DMS53 treated with DMSO at 0.1 percent for 48 hours (cell line): ENCODE results near the gene DCAF7.

Experiments
- DNase-seq: peaks from one replicate; lab custom pipeline; 2025; ENCODE audit not compliant: unreplicated experiment; lab: John Stamatoyannopoulos, UW

DCAF7 gene

GRCh38 chr17:63524051-63524450, 26.2 kb upstream of the DCAF7 start:
- no peak for DNase-seq

DNA sequence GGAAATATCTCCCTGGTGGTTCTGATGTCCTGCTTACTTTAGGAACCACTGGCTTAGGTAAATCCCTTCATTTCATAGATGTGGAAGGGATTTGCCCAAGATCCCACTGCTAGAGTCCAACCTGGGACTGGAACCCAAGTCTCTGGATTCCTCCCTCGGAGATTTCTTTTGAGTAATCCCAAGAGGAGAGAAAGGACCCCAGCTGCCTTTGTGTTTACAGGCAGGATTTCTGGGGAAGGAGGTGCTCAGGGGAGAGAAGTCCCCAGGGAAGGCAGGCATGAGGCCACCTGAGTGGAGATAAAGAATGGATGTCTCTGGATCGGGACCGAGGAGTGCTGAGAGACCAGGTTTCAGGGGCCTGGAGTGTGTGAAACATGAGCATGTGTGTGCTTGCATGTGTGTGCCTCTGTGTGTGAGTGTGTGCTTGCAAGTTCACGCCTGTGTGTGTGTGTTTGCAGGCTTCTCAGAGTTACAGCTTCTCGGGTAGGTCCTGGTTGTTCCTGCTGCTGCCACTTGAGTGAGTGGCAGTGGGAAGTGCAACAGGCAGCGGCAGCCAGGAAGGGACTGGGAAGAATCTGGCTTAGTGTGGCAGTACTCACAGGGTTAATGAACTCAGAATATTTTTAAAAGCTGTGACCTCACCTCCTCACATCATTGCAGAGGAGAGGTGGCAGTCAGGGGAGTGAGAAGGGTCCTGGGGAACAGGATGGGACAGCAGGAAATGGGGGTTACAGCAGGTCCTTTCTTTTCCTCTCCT, 24.9 kb upstream of the DCAF7 start:
- no peak for DNase-seq

GRCh38 chr17:63526861-63527260, 23.4 kb upstream of the DCAF7 start:
- DNase-seq, result no peak

GRCh38 chr17:63528183-63528582, 22.1 kb upstream of the DCAF7 start:
- no peak for DNase-seq

- DNase-seq, result no peak
Observed at GRCh38 chr17:63529711-63530556, 20.3 kb upstream of the DCAF7 start.

- no peak for DNase-seq
Observed at GRCh38 chr17:63530557-63531021, 19.7 kb upstream of the DCAF7 start.

GRCh38 chr17:63531022-63531965, 19.0 kb upstream of the DCAF7 start:
- no peak for DNase-seq

GRCh38 chr17:63533433-63534077, 16.7 kb upstream of the DCAF7 start:
- DNase-seq, result no peak

- no peak for DNase-seq
Observed at GRCh38 chr17:63534078-63534570, 16.2 kb upstream of the DCAF7 start.

DNA sequence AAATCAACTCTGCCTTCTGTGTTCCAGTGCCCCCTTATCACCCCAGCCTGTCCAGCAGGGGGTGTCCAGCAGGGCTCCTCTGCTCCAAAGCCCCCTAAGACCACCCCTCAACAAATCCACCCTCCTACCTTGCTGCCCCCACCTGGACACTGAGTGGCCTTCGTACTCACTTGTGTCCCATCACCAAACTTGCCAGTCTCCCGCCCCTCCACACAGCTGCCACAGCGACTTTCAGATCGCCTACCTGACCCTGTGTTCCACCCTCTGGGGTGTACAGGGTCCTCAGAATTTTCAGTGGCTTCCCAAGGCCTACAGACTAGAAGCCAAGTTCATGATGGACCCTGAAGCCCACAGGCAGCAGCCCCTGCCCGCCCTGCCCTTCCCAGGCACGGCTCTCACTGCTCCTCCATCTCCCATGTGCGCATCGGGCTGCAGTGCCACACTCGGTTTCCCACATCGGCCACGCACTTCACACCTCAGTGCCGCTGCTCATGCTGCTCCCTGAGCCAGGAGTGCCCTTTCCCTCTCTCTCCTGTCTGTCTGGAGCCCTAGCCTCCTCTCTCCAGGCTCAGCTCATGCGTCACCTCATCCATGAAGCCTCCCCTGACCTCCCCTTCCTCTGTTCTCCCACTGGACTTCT, 15.3 kb upstream of the DCAF7 start:
- DNase-seq, result no peak

GRCh38 chr17:63535640-63536039, 14.6 kb upstream of the DCAF7 start:
- no peak for DNase-seq

GRCh38 chr17:63537001-63537400, 13.3 kb upstream of the DCAF7 start:
- no peak for DNase-seq

DNA sequence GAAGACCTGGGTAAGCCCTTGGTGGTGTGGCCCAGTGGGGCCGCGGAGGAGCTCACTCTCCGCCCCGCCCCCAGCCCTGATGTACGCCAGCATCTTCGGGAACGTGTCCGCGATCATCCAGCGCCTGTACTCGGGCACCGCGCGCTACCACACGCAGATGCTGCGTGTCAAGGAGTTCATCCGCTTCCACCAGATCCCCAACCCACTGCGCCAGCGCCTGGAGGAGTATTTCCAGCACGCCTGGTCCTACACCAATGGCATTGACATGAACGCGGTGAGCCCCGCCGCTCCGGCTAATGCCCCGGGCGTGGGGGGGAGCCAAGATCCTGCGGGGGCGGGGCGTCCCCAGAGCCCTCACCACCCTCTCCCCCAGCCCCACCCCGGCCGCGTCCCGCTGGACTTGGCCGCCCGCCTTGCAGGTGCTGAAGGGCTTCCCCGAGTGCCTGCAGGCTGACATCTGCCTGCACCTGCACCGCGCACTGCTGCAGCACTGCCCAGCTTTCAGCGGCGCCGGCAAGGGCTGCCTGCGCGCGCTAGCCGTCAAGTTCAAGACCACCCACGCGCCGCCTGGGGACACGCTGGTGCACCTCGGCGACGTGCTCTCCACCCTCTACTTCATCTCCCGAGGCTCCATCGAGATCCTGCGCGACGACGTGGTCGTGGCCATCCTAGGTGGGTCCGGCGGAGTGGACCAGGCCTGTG, 12.1 kb upstream of the DCAF7 start:
- no peak for DNase-seq

DNA sequence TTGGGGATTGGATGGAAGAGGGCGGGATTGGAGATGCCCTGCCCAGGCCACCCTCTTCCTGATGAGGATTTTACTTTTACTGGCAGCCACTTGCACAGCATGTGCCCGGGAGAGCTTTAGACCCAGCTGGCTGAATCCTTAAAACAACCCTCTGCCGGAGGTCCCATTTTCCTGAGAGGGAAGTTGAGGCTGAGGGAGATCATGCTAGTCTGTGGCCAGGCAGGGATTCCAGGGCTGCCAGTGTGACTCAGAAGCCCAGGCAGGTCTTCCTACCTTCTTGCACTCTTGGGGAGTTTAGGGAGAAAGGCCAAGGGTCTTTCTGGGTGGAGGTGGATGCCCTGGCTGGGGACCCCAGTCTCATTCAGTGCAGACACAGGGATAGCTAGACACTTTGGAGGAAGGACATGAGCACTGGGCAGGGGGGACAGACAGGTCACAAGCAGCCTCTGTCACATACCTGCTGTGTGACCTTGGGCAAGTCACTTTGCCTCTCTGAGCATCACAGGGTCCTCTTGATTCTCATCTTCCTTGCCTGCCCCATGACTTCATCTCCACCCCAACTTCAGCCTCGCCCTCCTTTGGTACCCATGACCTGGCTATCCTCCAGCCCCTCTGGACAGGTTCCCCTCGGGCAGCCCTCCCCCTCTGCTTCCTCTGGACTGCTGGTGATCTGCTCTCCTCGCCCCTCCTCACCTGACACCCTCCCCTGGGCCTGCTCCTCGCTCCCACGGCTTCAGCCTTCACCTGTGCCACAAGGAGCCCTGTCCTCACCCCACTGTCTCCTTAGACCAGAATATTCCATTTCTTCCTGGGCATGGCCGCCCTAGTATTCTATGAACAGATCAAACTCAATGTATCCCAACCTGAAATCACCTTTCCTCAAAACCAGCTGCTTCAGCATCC, 11.3 kb upstream of the DCAF7 start:
- DNase-seq, result no peak

GRCh38 chr17:63540590-63540989, 9.7 kb upstream of the DCAF7 start:
- DNase-seq, result no peak

DNA sequence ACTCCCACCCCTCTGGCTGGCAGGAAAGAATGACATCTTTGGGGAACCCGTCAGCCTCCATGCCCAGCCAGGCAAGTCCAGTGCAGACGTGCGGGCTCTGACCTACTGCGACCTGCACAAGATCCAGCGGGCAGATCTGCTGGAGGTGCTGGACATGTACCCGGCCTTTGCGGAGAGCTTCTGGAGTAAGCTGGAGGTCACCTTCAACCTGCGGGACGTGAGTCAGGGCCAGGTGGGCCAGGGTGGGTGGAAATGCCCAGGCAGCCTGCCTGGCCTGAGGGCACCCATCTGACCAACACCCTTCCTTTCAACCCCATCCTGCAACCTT, 8.1 kb upstream of the DCAF7 start:
- DNase-seq, result no peak

DNA sequence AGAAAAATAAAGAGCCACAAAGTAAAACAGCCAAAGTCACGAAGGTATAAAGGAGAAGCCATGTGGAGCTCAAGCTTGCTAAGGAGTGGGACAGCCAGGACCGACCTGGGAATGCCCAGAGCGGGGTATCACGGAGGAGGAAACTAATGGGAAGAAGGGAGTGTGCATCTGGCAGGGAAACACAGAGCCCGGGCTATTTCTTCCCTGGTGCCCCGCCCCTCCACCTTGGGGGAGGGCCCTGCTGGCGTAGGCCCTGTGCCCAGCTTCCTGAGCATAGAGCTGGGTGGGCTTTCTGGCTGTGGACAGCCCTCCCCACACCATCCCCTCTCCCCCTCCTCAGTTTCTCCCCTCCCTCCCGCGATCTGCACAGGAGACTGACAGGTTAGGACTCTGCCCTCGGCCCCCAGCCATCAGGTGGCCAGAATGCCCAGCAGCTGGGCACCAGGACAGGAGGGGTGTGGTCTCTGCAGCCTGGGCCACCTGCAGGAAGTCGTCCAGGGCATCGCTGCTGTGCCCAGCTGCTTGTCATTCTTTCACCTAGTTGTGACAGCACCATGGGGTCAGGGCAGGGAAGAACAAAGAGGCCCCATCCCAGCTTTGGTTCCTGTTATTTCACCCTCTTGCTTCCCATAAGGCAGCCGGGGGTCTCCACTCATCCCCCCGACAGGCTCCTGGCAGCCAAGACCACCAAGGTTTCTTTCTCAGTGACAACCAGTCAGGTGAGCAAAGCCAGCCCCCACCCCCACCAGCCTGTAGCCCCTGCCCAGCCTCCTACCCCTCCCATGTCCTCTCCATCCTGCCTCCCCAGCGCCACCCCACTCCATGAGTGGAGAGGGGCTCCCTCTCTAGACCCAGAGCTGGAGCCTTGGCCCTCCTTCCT, 7.1 kb upstream of the DCAF7 start:
- DNase-seq, result peak; percentile 61
